Cerebellar cortex (tissue), 1 donor: ENCODE measurements around the gene BTAF1.
"Not testable (repeated sequence)": the region's sequence is repeated elsewhere in the genome, so short reads cannot be mapped to it uniquely, and the experiment has no call there.

Source experiments
- DNase-seq: peaks from one replicate; pipeline ENCODE4 v3.0.0-alpha.2; 2015; ENCODE audit warnings: low spot score

BTAF1 gene

DNA sequence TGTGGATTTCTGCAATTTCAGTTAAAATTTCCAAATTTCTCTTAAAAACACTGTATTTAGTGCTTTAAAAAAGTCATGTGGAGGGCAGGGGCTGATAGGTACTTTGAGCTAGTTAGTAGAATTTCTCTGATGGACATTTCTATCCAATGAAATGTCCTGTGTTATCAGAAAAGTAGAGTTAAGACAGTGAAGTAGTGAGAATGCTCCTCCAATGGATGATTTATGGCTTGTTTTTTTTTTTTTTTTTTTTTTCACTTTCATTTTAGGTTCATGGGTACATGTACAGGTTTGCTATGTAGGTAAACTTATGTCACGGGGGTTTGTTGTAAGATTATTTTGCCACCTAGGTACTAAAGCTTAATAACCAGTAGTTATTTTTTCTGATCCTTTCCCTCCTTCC lies 55.0 kb downstream of the BTAF1 start:
- no peak for DNase-seq

DNA sequence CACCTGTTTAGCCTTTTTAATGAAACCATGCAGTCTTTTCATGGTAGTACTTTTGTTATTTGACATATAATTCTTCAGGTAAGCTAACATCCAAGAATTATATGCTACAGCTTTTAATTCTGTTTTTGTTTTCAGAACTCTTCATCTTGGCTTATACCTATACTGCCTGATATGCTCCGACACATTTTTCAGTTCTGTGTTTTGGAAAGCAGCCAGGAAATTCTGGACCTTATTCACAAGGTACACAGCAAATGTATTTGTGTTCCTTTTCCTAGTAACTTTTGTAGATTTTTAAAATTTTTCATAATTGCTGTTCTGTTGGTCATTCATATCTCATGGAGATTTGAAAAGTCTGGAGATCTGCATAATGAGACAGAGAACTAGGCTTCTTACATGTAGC lies 56.7 kb downstream of the BTAF1 start:
- peak; percentile 42 for DNase-seq

DNA sequence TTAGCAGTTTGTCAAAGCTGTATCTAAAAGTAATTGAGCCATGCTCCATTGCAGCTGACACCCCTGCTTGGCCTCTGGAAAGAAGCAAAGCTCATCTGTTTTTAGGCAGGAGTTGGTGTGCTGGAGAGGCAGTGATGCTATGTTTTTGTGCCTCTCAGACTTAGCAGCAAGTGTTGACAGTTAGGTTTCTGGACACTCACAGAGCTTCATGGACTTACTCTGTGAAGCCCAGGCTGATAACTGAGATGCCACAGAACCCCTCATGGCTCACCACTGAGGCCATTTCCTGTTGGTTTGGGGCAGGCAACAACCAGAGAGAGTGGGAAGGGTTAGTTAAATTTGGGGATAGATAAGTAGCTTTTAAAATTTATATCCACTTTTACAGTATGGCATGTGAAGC lies 59.8 kb downstream of the BTAF1 start:
- no peak for DNase-seq

DNA sequence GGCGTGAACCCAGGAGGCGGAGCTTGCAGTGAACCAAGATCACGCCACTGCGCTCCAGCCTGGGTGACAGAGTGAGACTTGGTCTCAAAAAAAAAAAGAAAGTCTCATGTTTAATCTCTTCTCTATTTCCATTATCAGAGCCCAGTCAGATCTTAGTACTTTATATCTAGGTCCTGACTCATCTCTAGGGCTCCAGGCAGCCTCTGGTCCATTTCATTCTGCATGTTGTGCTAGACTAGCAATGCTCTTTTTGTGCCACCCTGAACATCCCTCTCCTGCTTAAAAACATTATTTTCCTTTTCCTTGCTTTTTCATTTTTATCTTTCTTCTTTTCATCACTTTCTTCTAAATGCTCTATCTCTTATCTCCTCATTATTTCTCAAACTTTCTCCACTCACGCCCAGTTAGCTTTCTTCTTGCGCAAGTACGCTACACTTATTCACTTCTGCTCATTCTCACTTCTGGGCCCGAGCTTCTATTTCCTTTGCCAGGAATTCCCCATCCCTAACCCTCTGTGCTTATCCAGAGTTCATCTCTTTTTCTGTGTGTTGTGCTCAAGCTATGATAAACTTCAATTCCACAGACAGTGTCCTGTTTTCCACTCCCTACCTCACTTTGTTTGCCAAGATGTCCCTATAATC lies 63.9 kb downstream of the BTAF1 start:
- DNase-seq = no peak

DNA sequence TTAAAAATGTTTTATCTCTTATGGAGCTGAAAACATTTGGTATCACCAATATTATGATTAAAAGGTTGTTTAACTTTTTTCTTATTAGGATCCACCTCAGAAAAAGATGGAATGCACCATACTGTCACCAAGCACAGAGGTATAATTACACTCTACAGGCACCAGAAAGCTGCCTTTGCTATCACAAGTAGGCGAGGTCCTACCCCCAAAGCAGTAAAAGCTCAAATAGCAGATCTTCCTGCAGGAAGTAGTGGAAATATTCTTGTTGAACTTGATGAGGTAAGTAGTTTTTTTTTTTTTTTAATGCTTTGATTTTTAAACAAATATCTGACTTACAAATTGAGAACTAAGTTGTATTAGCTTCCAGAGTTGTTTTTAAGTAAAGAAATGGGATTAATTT lies 68.5 kb downstream of the BTAF1 start:
- no peak for DNase-seq

DNA sequence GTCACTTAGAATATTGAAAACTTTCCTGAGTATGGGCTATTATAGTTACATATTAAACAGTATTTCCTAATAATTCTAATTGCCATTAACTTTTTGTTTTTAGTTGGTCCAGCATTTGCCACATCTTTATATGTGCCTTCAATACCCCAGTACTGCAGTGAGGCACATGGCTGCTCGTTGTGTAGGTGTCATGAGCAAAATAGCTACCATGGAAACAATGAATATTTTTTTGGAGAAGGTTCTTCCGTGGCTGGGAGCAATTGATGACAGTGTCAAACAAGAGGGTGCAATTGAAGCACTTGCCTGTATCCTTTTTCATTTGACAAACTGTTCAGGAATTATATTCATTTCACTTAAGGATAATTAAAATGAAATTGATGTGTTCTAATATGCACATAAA lies 72.7 kb downstream of the BTAF1 start:
- DNase-seq = no peak

DNA sequence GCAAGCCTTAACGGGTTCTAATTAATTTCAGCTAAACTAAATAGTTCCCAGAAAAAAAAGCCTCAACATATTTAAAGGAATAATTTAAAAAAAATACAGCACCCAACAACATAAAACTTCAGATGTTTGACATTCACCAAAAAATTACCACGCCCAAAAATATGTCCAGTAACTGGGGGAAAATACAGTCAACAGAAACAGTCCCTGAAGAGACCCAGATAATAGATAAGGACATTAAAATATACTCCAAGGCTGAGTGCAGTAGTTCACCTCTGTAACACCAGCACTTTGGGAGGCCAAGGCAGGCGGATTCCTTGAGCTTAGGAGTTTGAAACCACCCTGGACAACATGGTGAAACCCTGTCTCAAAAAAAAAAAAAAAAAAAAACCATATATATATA lies 78.0 kb downstream of the BTAF1 start:
- DNase-seq = no peak

DNA sequence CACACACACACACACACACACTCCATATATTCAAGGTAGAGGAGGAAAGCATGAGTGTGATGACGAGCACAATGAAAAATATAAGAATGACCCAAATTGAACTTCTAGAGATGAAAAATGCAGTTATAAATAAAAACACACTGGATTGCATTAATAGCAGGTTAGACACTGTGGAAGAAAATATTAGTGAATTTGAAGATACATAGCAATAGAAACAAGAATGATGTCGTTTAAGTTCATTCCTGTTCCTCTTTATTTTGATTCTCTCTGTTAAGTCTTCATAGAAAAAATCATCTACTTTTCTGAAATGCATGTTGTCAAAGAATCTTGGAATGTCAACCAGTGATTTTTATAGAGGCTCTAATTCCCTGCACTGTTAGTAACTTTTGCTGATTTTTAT lies 78.4 kb downstream of the BTAF1 start:
- DNase-seq = no peak

DNA sequence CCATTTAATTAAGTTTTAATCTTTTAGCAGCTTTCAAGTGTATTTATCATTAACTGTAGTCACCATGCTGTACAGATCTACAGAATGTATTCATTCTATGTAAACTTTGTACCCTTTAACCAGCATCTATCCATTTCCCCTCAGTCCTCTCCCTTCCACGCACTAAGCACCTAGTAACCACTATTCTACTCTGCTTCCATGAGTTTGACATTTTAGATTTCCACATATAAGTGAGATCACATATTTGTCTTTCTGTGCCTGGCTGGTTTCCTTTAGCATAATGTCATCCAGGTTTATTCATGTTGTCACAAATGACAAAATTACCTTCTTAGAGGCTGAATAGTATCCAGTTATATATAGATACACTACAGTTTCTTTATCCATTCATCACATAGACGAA lies 79.7 kb downstream of the BTAF1 start:
- DNase-seq = no peak

DNA sequence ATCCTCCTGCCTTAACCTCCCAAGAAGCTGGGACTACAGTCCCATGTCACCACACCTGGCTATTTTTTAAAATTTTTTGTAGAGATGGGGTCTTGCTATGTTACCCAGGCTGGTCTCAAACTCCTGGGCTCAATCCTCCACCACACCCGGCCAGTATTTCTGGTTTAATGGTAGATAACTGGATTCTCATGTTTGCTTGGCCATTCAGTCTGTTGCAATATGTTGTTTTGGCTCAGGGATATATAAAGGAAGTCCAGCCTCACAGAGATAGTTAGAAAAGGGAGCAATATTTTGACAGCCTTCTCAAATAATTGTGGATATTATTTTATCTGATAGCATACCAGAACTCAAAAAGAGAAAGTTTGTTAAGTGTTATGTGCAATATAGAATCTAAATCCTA lies 82.4 kb downstream of the BTAF1 start:
- no peak for DNase-seq

DNA sequence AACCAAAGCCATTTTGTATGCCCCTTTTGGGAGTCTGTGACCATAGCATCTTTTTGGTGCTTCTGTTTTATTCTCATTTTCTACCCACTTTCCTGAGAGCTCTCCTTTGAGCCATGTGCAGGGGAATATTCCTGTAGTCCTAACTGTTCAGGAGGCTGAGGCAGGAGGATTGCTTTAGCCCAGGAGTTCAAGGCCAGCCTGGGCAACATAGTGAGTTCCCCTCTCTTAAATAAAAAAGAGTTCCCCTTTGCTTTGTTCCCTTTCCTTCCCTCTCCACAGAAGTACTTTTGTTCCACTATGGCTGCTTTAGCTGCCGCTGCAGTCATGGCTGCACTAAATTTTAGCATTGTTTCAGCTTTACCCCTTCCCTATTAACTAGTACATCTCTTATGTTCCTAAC lies 85.9 kb downstream of the BTAF1 start:
- no peak for DNase-seq

DNA sequence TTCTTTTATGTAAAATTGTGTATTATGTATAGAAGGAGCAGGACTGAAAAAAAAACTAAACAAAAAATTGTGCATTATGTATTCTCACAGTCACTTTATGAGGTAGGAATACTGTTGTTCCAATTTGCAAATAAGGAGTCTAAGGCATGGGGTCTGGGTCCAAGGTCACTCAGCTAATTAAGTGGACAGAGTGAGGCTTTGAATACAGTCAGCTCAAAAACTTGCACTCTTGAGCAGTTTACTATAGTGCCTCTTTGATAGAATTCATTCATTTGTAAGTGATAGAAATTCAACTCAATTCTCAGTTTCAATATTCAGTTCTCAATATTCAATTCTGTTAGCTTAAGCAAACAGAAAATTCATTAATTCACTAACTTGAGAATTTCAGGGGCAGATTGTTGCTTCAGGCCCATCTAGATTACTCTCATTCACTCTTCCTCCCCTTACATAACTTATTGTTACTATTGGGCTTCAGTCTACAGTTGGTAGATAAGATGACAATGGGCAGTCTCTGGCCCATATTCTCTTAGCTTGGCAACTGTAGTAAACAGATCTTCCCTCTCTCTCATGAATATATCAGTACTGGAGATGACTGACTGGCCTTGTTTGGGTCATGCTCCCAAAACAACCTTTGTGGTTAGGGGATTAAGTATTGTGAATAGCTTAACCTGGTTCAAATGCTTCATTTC lies 86.6 kb downstream of the BTAF1 start:
- DNase-seq = no peak

DNA sequence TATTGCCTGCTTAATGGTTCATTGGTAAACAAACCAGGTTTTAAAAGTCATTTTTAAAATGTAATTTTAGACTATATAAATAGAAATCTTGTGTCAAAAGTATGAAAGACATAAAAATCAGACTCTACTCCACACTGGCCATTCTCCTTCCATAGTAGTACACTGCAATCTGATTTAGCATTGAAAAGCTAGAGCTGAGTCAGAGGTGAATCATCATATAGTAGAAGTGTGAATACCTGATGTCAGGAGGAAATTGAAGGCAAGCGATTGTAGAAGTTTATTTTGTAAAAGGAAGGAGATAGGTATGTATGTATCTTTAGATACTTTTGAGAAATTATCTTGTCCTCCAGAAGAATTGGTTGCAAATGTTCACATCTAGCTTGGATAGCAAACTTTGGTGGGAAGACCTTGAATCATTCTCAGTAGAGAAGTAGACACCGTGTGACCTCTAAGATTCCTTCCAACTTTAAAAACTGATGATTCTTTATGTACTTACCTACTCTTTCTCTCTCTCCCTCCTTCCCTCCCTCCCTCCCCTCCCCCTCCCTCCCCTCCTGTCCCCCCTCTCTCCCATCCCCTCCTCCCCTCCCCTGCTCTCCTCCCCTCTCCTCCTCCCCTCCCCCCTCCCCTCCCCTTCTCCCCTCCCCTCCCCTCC lies 88.1 kb downstream of the BTAF1 start:
- DNase-seq = no peak

DNA sequence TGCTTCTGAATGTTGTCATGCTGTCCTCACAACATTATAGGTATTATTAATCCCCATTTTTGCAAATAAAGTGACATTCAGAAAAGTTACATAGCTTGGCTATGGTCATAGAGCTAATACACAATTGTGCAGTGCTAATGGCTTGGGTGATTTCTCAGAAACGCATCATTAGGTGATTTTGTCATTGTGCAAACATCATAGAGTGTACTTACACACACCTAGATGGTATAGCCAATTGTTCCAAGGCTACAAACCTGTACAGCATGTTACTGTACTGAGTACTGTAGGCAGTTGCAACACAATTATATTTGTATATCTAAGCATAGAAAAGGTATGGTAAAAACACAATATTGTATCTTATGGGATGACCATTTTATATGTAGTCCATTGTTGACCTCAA lies 91.0 kb downstream of the BTAF1 start:
- DNase-seq = no peak

DNA sequence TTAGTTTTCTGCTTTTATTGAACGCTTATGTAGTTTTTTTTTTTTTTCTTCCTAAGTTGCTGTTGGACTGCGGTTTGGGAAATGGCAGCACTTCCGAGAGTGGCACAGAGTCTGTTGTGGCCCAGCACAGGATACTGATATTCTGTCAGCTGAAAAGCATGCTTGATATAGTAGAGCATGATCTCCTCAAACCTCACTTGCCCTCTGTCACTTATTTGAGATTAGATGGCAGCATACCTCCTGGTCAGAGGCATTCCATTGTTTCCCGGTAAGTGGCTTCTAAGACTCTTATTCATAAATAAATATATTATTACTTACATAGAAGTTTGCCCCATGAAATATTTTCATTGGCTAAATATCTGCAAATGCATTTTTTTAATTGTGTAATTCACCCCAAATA lies 101.1 kb downstream of the BTAF1 start:
- DNase-seq = no peak

DNA sequence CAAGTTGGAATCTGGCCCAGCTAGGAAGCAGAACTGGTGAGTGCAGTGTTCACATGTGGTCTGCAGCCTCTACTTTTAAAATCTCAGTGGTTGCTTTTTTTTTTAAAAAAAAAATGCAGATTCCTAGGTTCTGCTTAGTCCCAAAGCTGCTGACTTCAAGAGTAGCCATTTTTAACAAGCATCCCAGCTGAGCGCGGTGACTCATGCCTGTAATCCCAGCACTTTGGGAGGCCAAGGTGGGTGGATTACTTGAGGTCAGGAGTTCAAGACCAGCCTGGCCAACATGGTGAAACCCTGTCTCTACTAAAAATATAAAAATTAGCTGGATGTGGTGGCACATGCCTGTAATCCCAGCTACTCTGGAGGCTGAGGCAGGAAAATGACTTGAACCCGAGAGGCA lies 101.8 kb downstream of the BTAF1 start:
- DNase-seq = not testable (repeated sequence)

DNA sequence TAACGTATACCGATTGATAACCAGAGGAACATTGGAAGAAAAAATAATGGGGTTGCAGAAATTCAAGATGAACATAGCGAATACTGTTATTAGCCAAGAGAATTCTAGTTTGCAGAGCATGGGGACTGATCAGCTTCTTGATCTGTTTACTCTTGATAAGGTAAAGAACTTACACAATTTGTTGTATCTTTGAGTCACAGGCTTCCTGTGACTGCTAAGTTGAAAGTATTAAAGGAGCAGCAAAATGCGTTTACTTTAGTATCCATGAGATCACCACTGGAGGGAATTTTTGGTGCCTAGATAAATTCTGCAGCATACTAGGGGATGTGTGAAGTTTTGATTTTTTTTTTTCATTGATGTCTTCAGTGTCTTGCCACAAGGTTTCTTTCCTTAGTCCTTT lies 103.6 kb downstream of the BTAF1 start:
- DNase-seq = no peak

DNA sequence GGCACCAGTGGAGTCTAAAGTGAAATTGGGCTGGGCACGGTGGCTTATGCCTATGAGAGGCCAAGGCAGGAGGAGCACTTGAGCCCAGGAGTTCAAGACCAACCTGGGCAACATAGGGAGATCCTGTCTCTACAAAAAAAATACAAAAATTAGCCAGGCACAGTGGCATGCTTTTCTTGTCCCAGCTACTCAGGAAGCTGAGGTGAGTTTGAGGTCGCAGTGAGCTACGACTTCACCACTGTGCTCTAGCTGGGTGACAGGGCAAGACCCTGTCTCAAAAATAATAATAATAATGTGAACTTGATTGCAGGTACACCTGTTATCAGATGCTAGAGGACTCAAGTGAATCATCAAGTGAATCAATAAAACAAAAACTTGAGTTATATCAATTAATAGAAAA lies 108.0 kb downstream of the BTAF1 start:
- no peak for DNase-seq

DNA sequence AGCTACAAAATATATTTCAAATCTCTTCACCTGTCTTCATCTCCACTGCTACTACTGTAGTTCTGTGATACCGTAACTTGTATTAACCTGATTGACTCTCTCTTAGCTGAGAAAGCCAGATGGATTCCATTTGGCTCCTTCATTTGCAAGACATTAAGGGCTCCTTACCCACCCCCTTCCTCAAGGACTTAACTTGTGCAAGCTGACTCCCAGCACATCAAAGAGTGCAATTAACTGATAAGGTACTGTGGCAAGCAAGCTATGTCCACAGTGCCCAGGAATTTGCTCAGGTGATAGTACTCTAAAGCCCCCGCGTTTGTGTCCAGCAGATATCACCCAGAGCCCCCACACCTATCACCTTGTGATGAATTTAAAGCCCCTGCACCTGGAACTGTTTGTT lies 109.5 kb downstream of the BTAF1 start:
- not testable (repeated sequence) for DNase-seq

DNA sequence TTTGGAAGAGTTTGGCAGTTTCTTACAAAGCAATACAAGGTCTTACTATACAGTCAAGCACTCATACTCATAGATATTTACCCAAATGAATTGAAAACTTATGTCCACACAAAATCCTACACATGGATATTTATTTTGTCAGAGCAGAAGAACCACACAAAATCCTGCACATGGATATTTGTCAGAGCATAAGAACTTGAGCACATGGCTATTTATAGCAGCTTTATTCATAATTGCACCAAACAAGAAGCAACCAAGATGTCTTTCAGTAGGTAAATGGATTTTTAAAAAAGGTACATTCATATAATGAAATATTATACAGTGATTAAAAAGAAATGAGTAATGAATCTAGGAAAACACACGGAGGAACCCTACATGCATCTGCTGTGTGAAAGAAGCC lies 115.4 kb downstream of the BTAF1 start:
- DNase-seq = no peak

DNA sequence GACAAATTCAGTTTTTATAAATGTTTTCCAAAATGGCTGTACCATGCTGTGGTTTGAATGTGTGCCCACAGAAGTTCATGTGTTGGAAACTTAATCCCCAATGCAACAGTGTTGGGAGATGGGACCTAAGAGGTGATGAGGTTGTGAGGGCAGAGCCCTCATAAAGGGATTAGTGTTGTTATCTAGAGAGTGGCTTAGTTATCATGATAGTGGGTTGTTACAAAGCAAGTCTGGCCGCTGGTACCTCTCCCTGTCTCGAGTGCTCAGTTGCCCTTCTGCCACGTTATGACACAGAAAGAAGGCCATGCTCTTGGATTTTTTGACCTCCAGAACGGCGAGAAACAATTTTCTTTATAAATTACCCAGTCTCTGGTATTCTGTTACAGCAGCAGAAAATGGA lies 119.0 kb downstream of the BTAF1 start:
- DNase-seq = no peak

DNA sequence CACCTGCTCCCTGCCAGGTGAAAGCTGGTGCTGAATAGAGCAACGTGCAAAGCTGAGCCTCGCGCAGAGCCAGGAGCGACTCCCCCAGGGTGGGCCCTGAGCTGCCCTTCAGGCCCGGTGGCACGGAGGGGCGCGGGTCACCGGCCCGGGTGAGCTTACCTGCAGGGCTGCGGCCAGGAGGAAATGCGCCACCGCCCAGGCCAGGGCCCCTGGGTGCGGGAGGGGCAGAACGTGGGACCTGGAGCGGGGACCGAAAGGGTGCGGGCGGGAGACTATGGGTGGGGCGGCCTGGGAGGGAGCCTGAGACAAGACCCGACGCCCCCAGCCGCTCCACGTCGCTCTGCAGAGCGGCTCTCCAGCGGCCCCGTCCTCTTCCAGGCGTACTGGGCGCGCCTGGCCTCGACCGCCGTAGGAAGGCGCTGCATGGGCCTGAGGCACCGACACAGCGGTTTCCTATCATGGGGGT lies 122.1 kb downstream of the BTAF1 start:
- no peak for DNase-seq

DNA sequence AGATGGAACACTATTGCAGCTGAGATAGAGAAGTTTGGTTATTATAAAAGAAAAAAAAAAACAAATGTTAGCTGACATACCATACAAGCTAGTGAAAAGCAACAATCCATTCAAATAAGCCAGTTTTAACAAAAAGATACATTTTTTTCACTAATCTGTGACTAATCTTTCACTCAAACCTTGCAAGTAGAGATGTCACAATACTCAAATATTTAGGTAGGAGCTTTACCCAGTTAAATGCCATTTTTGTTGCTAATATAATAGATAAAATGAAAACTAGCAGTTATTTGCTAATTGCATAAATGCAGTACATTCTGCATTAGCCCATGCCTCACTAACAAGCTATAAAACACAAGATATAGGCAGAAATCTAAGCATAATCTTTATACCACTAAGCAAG lies 123.6 kb downstream of the BTAF1 start:
- DNase-seq = no peak

DNA sequence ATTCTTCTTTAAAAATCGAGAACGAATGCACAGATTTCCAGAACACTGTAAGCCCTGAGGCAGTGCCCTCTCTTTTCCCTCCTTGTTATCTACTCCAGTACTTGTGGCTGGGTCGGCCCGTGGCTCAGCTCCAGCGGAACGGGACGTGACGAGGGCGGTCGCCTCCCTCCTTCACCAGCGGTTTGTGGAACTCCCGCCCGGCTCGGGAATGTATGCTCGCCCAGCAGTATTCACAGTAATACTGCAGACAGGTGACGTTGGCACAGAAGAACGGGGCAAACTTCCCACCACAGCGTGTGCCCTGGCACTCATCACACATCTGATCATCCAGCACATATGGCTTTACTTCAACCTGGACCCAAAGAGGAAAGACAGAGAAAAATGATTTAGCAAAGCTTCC lies 128.5 kb downstream of the BTAF1 start:
- peak; percentile 93 for DNase-seq
